ENCODE results near the gene SPON2. TPM values are rescaled to one million over a fixed set of nuclear protein-coding genes. Genes with fewer than 3 reads are reported as not detected.
A peak's percentile ranks its signal among the peaks of the same experiment; 100 is the strongest.

The SPON2 gene
- total RNA-seq, 2 experiments from 2014 or later: 9.9 to 10.5 TPM

DNA sequence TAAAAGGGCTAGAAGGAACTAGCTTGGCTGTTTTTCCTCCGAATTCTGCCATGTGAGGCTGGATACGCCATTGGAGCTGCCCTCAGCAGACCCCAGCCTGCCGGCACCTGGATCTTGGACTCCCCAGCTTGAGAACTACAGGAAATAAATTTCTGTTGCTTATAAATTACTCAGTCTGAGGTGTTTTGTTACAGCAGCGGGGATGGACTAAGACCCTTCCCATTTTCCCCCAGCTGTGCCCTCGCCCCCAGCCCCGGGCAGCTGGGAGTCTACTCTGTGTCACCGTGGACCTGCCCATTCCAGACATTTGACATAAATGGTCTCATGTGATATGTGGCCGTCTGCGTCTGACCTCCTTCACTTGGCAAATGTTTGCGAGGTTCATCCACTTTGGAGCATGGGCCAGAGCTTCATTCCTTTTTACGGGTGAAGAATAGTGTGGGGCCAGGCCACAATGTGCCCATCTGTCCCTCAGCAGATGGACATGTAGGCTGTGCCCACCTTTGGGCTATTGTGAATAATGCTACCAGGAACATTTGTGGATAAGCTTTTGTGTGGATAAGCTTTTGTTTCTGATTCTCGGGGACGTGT, 30.7 kb upstream of the SPON2 start:
- peaks cover 43% of the 10 kb centered on the region for H3K4me1 Mint-ChIP-seq (ENCODE audit: low read depth)
- ChIA-PET POLR2A (interaction anchor here (0.6 to 5.5 kb wide), 7 partner anchors 10 to 54 kb away, joined by 3 to 30 read pairs (median 6); partner anchors contain the start of gene CTBP1), CTCF (interaction anchor here (1.0 to 2.9 kb wide), 5 partner anchors 19 to 72 kb away, joined by 3 to 10 read pairs (median 5); no protein-coding TSS in a partner anchor)
- no peaks in the 10 kb centered on the region for H3K9me3 Mint-ChIP-seq
- H3K27me3 Mint-ChIP-seq: no peaks in the 10 kb centered on the region
- intact Hi-C loops (cut with micrococcal nuclease): loop anchor here (5.0 kb wide), 1 partner anchor 44 kb away; the partner anchor contains the start of gene CTBP1
- ATAC-seq (no peak), DNase-seq (no peak)
- H3K4me3 Mint-ChIP-seq: no peak overlapping the region
- H3K27ac Mint-ChIP-seq: peak overlapping the region; percentile 13
- TF ChIP-seq, protein P1, sequence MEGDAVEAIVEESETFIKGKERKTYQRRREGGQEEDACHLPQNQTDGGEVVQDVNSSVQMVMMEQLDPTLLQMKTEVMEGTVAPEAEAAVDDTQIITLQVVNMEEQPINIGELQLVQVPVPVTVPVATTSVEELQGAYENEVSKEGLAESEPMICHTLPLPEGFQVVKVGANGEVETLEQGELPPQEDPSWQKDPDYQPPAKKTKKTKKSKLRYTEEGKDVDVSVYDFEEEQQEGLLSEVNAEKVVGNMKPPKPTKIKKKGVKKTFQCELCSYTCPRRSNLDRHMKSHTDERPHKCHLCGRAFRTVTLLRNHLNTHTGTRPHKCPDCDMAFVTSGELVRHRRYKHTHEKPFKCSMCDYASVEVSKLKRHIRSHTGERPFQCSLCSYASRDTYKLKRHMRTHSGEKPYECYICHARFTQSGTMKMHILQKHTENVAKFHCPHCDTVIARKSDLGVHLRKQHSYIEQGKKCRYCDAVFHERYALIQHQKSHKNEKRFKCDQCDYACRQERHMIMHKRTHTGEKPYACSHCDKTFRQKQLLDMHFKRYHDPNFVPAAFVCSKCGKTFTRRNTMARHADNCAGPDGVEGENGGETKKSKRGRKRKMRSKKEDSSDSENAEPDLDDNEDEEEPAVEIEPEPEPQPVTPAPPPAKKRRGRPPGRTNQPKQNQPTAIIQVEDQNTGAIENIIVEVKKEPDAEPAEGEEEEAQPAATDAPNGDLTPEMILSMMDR (IDR thresholded peaks at IDR 0.05): no peak
- H3K36me3 Mint-ChIP-seq (ENCODE audit: low read depth): peaks cover 2% of the 10 kb centered on the region

DNA sequence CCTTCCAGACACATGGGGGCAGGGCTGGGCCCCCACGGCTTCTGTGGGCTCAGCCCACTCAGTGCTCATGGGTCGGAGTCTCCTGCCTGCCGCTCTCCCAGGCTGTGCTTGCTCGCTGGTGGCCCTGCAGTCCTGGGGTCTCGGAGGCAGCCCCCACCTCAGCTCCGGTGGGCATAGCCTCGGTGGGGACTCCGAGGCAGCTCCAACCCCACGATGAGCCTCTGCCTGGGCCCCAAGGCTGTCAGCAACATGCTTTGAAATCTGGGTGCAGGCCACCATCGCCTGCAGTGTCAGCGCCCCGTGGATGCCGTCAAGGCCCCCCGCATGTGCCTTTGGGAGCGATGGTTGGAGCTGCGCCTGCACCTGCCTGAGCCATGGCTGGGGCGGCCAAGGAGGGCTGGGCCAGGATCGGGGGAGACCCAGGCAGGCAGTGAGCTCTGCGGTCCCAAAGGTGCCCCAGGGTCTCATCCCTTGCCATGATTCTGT, 30.2 kb upstream of the SPON2 start:
- Mint-ChIP-seq H3K36me3 (ENCODE audit: low read depth) (peaks cover 2% of the 10 kb centered on the region), H3K4me3 (peak overlapping the region; percentile 72), H3K9me3 (no peaks in the 10 kb centered on the region), H3K27ac (peak overlapping the region; percentile 96), H3K27me3 (no peaks in the 10 kb centered on the region), H3K4me1 (ENCODE audit: low read depth) (peaks cover 43% of the 10 kb centered on the region)
- DNase-seq (no peak), ATAC-seq (no peak)
- TF ChIP-seq, protein P1 (IDR thresholded peaks at IDR 0.05): no peak
- intact Hi-C loops (cut with micrococcal nuclease): loop anchor here (5.0 kb wide), 1 partner anchor 45 kb away; the partner anchor contains the start of gene CTBP1
- ChIA-PET POLR2A (interaction anchor here (0.6 to 5.5 kb wide), 9 partner anchors 14 to 55 kb away, joined by 3 to 30 read pairs (median 7); partner anchors contain the start of genes CTBP1 and SPON2), CTCF (interaction anchor here (1.5 to 2.9 kb wide), 4 partner anchors 18 to 72 kb away, joined by 3 to 10 read pairs (median 5); no protein-coding TSS in a partner anchor)

DNA sequence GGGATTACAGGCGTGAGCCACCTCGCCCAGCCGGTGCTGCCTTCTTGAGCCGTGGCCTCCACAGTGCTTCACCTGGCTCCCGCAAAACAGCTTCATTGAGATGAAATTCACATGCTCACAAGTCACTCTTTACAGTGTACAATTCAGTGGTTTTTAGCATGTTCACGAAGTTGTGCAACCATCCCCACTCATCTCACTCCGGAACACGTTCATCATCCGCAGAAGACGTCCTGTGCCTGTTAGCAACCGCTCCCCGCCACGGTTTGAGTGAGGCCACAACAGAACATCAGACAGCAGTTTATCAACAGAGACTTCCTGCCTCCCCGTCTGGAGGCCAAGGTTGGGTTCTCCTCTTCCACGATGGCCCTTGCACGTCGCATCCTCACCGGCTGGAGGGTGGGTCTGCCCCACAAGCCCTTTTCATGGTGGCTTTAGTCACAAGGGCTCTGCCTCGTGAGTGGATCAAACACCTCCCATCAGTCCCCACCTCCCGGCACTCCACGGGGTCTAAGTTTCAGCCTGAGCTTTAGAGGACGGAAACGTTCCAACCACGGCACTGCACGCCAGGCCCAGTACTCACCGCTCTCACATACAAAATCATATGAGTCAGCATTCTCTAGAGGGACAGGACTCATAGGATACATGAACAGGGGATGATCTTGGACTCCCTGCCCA, 29.6 kb upstream of the SPON2 start:
- Mint-ChIP-seq H3K4me1 (ENCODE audit: low read depth) (peaks cover 43% of the 10 kb centered on the region), H3K27me3 (no peaks in the 10 kb centered on the region), H3K36me3 (ENCODE audit: low read depth) (peaks cover 2% of the 10 kb centered on the region), H3K27ac (peak overlapping the region; percentile 96), H3K9me3 (no peaks in the 10 kb centered on the region), H3K4me3 (peak overlapping the region; percentile 72)
- TF ChIP-seq, protein P1 (IDR thresholded peaks at IDR 0.05): no peak
- ATAC-seq (peak; percentile 74), DNase-seq (peak; percentile 92)
- POLR2A ChIA-PET: interaction anchor here (0.6 to 5.5 kb wide), 9 partner anchors 11 to 88 kb away, joined by 3 to 30 read pairs (median 6); partner anchors contain the start of genes CTBP1, MAEA and SPON2
- CTCF ChIA-PET: interaction anchor here (0.7 to 2.9 kb wide), 4 partner anchors 18 to 48 kb away, joined by 3 to 10 read pairs (median 5); no protein-coding TSS in a partner anchor
- intact Hi-C loops (cut with micrococcal nuclease): loop anchor here (5.0 kb wide), 1 partner anchor 45 kb away; the partner anchor contains the start of gene CTBP1

- POLR2A ChIA-PET: interaction anchor here (0.6 to 5.5 kb wide), 9 partner anchors 9 to 271 kb away, joined by 3 to 30 read pairs (median 3); partner anchors contain the start of genes CTBP1 and SPON2
- DNase-seq (peak; percentile 65), ATAC-seq (no peak)
- H3K36me3 Mint-ChIP-seq (ENCODE audit: low read depth): peaks cover 6% of the 10 kb centered on the region
- TF ChIP-seq, protein P1 (IDR thresholded peaks at IDR 0.05): no peak
- CTCF ChIA-PET: interaction anchor here (0.8 to 1.0 kb wide), 3 partner anchors 17 to 86 kb away, joined by 3 to 4 read pairs (median 3); no protein-coding TSS in a partner anchor
- no peaks in the 10 kb centered on the region for H3K27me3 Mint-ChIP-seq
- peak overlapping the region; percentile 72 for H3K4me3 Mint-ChIP-seq
- intact Hi-C loops (cut with micrococcal nuclease): loop anchor here (5.0 kb wide), 1 partner anchor 47 kb away; the partner anchor contains the start of gene CTBP1
- H3K4me1 Mint-ChIP-seq (ENCODE audit: low read depth): peaks cover 43% of the 10 kb centered on the region
- peak overlapping the region; percentile 96 for H3K27ac Mint-ChIP-seq
- no peaks in the 10 kb centered on the region for H3K9me3 Mint-ChIP-seq
Observed at GRCh38 chr4:1200425-1201035, 28.1 kb upstream of the SPON2 start.
